ENCODE measurements around the gene OAT.
"Not testable (repeated sequence)": the region's sequence is repeated elsewhere in the genome, so short reads cannot be mapped to it uniquely, and the experiment has no call there.

The OAT gene

GRCh38 chr10:124446830-124447750, 28.4 kb upstream of the OAT start:
- Histone ChIP-seq H3K36me3 (no peaks in the 10 kb centered on the region), H3K4me1 (peaks cover 0 to 35% (median 32%) of the 10 kb centered on the region in 4 donors), H3K27me3 (peaks cover 4 to 80% of the 10 kb centered on the region in 2 donors), H3K9me3 (no peaks in the 10 kb centered on the region), H3K4me3 (peak overlapping the region in 1 of 2 donors; percentile 23), H3K27ac (no peak overlapping the region)
- no peak for TF ChIP-seq CTCF (IDR thresholded peaks at IDR 0.05)
- intact Hi-C loops (cut with DNase I; ENCODE audit: low total_unique reads) = no loop called here
- no peak for DNase-seq

DNA sequence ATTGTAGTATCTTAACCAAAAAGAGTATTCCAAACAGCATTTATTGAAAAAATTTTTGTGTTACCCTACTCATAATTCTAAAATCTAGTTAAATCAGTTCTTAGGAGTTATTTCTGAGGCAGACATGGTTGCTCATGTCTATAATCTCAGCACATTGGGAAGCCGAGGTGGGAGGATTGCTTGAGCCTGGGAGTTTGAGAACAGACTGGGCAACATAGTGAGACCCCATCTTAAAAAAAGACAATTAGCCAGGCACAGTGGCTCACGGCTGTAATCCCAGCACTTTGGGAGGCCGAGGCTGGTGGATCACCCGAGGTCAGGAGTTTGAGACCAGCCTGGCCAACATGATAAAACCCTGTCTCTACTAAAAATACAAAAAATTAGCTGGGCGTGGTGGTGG, 23.0 kb upstream of the OAT start:
- H3K4me1 ChIP-seq; DNase-seq; H3K9me3 ChIP-seq; H3K27ac ChIP-seq; intact Hi-C loops (cut with DNase I; ENCODE audit: low total_unique reads); H3K4me3 ChIP-seq; H3K36me3 ChIP-seq: not testable (repeated sequence)
- H3K27me3 ChIP-seq = peaks cover 0 to 32% of the 10 kb centered on the region in 2 donors

GRCh38 chr10:124436191-124436638, 17.5 kb upstream of the OAT start:
- no peak for DNase-seq
- H3K36me3 ChIP-seq = no peaks in the 10 kb centered on the region
- peaks cover 0 to under 1% of the 10 kb centered on the region in 2 donors for H3K27me3 ChIP-seq
- H3K9me3 ChIP-seq = no peaks in the 10 kb centered on the region
- H3K27ac ChIP-seq = no peak overlapping the region
- no peaks in the 10 kb centered on the region for H3K4me1 ChIP-seq
- intact Hi-C loops (cut with DNase I; ENCODE audit: low total_unique reads) = no loop called here
- no peak for TF ChIP-seq CTCF (IDR thresholded peaks at IDR 0.05)
- no peak overlapping the region for H3K4me3 ChIP-seq

DNA sequence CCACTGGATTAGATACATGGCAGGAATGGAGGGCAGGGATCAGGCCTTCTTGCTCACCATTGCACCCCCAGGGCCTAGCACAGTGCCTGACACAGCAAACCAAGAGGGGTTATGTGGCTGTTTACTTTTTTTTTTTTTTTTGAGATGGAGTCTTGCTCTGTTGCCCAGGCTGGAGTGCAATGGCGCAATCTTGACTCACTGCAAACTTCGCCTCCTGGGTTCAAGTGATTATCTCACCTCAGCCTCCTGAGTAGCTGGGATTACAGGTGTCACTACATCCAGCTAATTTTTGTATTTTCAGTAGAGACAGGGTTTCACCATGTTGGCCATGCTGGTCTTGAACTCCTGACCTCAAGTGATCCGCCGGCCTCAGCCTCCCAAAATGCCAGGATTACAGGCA, 17.0 kb upstream of the OAT start:
- H3K27me3 ChIP-seq; H3K4me3 ChIP-seq; H3K27ac ChIP-seq; H3K9me3 ChIP-seq; H3K4me1 ChIP-seq; DNase-seq; intact Hi-C loops (cut with DNase I; ENCODE audit: low total_unique reads); H3K36me3 ChIP-seq: not testable (repeated sequence)

DNA sequence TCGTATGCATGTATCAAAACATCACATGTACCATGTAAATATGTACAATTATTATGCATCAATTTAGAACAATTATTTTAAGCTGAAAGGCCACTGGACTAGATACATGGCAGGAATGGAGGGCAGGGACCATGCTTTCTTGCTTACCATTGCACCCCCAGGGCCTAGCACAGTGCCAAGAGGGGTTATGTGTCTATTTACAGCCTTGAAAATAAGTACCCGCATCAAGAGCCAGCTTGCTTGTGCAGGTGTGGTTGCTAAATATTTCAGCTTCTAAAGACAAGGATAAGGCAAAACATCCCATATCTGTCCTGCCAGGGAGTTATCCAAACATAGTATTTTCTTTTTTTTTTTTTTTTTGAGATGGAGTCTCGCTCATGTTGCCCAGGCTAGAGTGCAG, 14.7 kb upstream of the OAT start:
- intact Hi-C loops (cut with DNase I; ENCODE audit: low total_unique reads) = no loop called here
- no peak overlapping the region for H3K4me3 ChIP-seq
- no peak for TF ChIP-seq CTCF (IDR thresholded peaks at IDR 0.05)
- no peak overlapping the region for H3K27ac ChIP-seq
- H3K36me3 ChIP-seq = no peaks in the 10 kb centered on the region
- no peaks in the 10 kb centered on the region for H3K4me1 ChIP-seq
- H3K9me3 ChIP-seq = no peaks in the 10 kb centered on the region
- H3K27me3 ChIP-seq = peaks cover 0 to 10% of the 10 kb centered on the region in 2 donors
- no peak for DNase-seq

DNA sequence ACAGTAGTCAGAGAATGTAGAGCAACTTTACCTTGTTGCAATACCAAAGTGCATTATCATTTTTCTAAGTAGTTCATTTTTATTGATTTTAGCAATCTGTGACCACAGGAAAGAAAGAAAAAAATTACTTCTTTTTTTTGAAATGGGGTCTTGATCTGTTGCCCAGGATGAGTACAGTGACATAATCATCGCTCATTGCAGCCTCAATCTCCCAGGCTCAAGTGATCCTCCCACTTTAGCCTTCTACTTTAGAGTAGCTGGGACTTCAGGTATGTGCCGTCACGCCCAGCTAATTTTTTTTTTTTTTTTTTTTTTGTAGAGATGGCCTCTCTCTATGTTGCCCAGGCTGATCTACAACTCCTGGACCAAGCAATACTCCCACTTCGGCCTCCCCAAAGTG, 11.4 kb upstream of the OAT start:
- Histone ChIP-seq H3K4me3 (no peak overlapping the region), H3K4me1 (no peaks in the 10 kb centered on the region), H3K9me3 (no peaks in the 10 kb centered on the region), H3K36me3 (no peaks in the 10 kb centered on the region), H3K27ac (no peak overlapping the region), H3K27me3 (peaks cover 0 to 20% of the 10 kb centered on the region in 2 donors)
- no peak for DNase-seq
- no peak for TF ChIP-seq CTCF (IDR thresholded peaks at IDR 0.05)
- intact Hi-C loops (cut with DNase I; ENCODE audit: low total_unique reads) = no loop called here

All from tibial artery (tissue), 4 donors.